ENCODE measurements around the gene RGS9. TPM values are rescaled to one million over a fixed set of nuclear protein-coding genes. Genes with fewer than 3 reads are reported as not detected.
A peak's percentile ranks its signal among the peaks of the same experiment; 100 is the strongest.

RGS9 gene
- total RNA-seq, 1 experiment from 2014 or later: 8.6 TPM

DNA sequence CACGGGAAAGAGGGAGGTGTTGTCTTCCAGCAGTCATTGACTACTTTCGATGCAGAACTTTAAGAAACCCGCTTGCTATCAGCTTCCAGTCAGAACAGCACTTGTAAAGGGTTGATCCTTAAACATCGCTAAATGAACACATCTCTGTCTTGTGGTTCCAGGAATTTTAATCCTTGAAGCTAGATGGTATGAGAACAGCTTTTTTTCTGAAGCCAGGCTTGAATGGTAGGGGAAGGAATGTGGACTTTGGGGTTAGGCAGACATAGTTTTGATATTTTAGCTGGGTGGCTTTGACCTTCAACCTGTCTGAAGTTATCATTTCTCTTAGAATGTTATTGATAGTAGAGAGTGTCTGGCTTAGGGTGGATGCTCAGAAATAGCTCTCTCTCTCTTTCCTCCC, 81.1 kb downstream of the RGS9 start:
- Histone ChIP-seq H3K36me3 (ENCODE audit: control insufficient read depth in 1 of 2, insufficient read depth in 2 of 2, low read length in 2 of 2) (no peaks in the 10 kb centered on the region), H2AFZ (ENCODE audit: low read depth, low read length, poor library complexity, severe bottlenecking) (no peak overlapping the region), H3K27me3 (ENCODE audit: insufficient read depth, low read length) (peaks cover 14% of the 10 kb centered on the region; the same call in 1 of the 2 replicates), H3K79me2 (ENCODE audit: insufficient read depth, low read length) (no peaks in the 10 kb centered on the region), H3K4me3 (replicated peaks in 1 of 2; ENCODE audit: low read depth in 1 of 2, low read length in 2 of 2) (no peak overlapping the region), H3K4me1 (ENCODE audit: control insufficient read depth in 1 of 2, insufficient read depth in 2 of 2, low read length in 2 of 2) (peaks cover 9 to 12% of the 10 kb centered on the region in 2 experiments), H3K4me2 (ENCODE audit: low read length) (no peak overlapping the region), H3K9me2 (ENCODE audit: insufficient read depth) (no peaks in the 10 kb centered on the region), H4K20me1 (ENCODE audit: insufficient read depth) (no peaks in the 10 kb centered on the region), H3K9me3 (ENCODE audit: control insufficient read depth in 1 of 2, insufficient read depth in 1 of 2, low read depth in 1 of 2, low read length in 2 of 2) (no peaks in the 10 kb centered on the region), H3K9ac (ENCODE audit: low read length) (no peak overlapping the region), H3K27ac (ENCODE audit: low read depth, low read length) (no peak overlapping the region)
- RAD21 ChIA-PET (ENCODE audit: low non-redundant PET in 1 of 2, low total read pairs in 2 of 2, uncharacterized antibody in 2 of 2, unreplicated experiment in 2 of 2): no interaction called here
- POLR2A ChIA-PET: no interaction called here
- DNase-seq (ENCODE audit: low read depth, low spot score) (no peak), ATAC-seq (no peak)
- no TSS peak for BruUV-seq (replicated peaks)
- TF ChIP-seq ZNF274 (IDR thresholded peaks at IDR 0.05; ENCODE audit: low read depth, low read length) (no peak), ELF1 (IDR thresholded peaks at IDR 0.05; ENCODE audit: borderline replicate concordance, low read depth) (no peak), EZH2 (IDR thresholded peaks at IDR 0.05) (no peak)
- TF ChIP-seq, protein P1, sequence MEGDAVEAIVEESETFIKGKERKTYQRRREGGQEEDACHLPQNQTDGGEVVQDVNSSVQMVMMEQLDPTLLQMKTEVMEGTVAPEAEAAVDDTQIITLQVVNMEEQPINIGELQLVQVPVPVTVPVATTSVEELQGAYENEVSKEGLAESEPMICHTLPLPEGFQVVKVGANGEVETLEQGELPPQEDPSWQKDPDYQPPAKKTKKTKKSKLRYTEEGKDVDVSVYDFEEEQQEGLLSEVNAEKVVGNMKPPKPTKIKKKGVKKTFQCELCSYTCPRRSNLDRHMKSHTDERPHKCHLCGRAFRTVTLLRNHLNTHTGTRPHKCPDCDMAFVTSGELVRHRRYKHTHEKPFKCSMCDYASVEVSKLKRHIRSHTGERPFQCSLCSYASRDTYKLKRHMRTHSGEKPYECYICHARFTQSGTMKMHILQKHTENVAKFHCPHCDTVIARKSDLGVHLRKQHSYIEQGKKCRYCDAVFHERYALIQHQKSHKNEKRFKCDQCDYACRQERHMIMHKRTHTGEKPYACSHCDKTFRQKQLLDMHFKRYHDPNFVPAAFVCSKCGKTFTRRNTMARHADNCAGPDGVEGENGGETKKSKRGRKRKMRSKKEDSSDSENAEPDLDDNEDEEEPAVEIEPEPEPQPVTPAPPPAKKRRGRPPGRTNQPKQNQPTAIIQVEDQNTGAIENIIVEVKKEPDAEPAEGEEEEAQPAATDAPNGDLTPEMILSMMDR (IDR thresholded peaks at IDR 0.05 in 2 of 3, conservative IDR thresholded peaks at IDR 0.05 in 1 of 3; ENCODE audit: borderline replicate concordance in 1 of 3, insufficient read depth in 1 of 3, low read depth in 2 of 3, low read length in 2 of 3): no peak
- TF ChIP-seq, protein P2, sequence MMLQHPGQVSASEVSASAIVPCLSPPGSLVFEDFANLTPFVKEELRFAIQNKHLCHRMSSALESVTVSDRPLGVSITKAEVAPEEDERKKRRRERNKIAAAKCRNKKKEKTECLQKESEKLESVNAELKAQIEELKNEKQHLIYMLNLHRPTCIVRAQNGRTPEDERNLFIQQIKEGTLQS (IDR thresholded peaks at IDR 0.05): no peak
- CTCF ChIA-PET: interaction anchor here (0.6 to 2.4 kb wide), 5 partner anchors 11 to 947 kb away, joined by 3 to 16 read pairs (median 4); no protein-coding TSS in a partner anchor
- intact Hi-C loops (cut with micrococcal nuclease): no loop called here

DNA sequence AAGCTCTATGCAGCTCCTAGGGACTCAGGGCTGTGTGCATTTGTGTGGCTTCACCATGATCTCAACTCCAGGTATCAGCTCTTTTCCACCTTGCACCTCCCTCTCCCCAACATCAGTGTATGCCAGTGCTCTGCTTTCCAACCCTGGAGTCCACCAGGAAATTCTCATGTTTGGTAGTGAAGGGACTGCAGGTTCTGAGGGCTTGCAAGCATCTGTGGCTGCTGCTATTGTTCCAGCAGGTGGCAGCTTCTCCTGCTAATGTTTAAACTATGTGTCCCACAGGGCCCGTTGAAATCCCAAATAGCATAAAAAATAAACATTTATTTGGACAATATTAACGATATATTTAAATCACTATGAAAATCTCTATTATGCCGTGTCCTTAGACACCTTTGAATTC, 82.0 kb downstream of the RGS9 start:
- Histone ChIP-seq H3K4me2 (ENCODE audit: low read length) (no peak overlapping the region), H3K9me3 (ENCODE audit: control insufficient read depth in 1 of 2, insufficient read depth in 1 of 2, low read depth in 1 of 2, low read length in 2 of 2) (no peaks in the 10 kb centered on the region), H3K9me2 (ENCODE audit: insufficient read depth) (no peaks in the 10 kb centered on the region), H3K79me2 (ENCODE audit: insufficient read depth, low read length) (no peaks in the 10 kb centered on the region), H3K27ac (ENCODE audit: low read depth, low read length) (no peak overlapping the region), H3K4me3 (replicated peaks in 1 of 2; ENCODE audit: low read depth in 1 of 2, low read length in 2 of 2) (no peak overlapping the region), H3K9ac (ENCODE audit: low read length) (no peak overlapping the region), H3K36me3 (ENCODE audit: control insufficient read depth in 1 of 2, insufficient read depth in 2 of 2, low read length in 2 of 2) (no peaks in the 10 kb centered on the region), H2AFZ (ENCODE audit: low read depth, low read length, poor library complexity, severe bottlenecking) (no peak overlapping the region), H3K27me3 (ENCODE audit: insufficient read depth, low read length) (peaks cover 14% of the 10 kb centered on the region; the same call in 1 of the 2 replicates), H4K20me1 (ENCODE audit: insufficient read depth) (no peaks in the 10 kb centered on the region), H3K4me1 (ENCODE audit: control insufficient read depth in 1 of 2, insufficient read depth in 2 of 2, low read length in 2 of 2) (peaks cover 13 to 16% of the 10 kb centered on the region in 2 experiments)
- BruUV-seq (replicated peaks): no TSS peak
- TF ChIP-seq, protein P1 (IDR thresholded peaks at IDR 0.05 in 2 of 3, conservative IDR thresholded peaks at IDR 0.05 in 1 of 3; ENCODE audit: borderline replicate concordance in 1 of 3, insufficient read depth in 1 of 3, low read depth in 2 of 3, low read length in 2 of 3): peak; percentile 15 to 60 (median 51); a peak in 4 of 6 replicates
- TF ChIP-seq RAD21 (IDR thresholded peaks at IDR 0.05; ENCODE audit: low read depth) (peak; percentile 55), EZH2phosphoT487 (IDR thresholded peaks at IDR 0.05; ENCODE audit: borderline replicate concordance) (no peak)
- intact Hi-C loops (cut with micrococcal nuclease): no loop called here
- RAD21 ChIA-PET (ENCODE audit: low non-redundant PET in 1 of 2, low total read pairs in 2 of 2, uncharacterized antibody in 2 of 2, unreplicated experiment in 2 of 2): interaction anchor here in 1 of 2 experiments (0.6 kb wide), 1 partner anchor 118 kb away, joined by 4 read pairs; no protein-coding TSS in a partner anchor
- peak; percentile 63 for ATAC-seq
- CTCF ChIA-PET: interaction anchor here (0.6 to 2.4 kb wide), 6 partner anchors 12 to 946 kb away, joined by 3 to 16 read pairs (median 4); no protein-coding TSS in a partner anchor
- DNase-seq (ENCODE audit: low read depth, low spot score): no peak
- POLR2A ChIA-PET: no interaction called here
